ENCODE measurements around the gene C12orf76.

Gene C12orf76

DNA sequence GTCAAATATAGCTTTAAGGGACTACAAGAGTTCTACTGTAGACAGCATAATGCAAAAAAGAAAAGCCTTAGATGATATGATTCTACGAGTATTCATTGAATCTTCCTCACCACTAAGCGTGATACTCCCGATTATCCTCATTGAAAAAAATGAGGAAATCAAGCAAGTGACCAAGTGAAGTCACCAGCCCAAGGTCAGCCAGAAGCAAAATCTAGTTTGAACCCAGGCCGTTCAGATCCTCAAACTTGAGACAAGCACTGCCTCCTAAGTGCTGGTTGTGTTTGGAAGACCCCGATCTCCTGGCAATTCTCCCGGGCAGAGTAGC lies 53.0 kb downstream of the C12orf76 start:
- no peak for DNase-seq (ENCODE audit: low read depth)
- peak overlapping the region; percentile 91 for H3K4me3 ChIP-seq (replicated peaks; ENCODE audit: low read depth, low read length)

DNA sequence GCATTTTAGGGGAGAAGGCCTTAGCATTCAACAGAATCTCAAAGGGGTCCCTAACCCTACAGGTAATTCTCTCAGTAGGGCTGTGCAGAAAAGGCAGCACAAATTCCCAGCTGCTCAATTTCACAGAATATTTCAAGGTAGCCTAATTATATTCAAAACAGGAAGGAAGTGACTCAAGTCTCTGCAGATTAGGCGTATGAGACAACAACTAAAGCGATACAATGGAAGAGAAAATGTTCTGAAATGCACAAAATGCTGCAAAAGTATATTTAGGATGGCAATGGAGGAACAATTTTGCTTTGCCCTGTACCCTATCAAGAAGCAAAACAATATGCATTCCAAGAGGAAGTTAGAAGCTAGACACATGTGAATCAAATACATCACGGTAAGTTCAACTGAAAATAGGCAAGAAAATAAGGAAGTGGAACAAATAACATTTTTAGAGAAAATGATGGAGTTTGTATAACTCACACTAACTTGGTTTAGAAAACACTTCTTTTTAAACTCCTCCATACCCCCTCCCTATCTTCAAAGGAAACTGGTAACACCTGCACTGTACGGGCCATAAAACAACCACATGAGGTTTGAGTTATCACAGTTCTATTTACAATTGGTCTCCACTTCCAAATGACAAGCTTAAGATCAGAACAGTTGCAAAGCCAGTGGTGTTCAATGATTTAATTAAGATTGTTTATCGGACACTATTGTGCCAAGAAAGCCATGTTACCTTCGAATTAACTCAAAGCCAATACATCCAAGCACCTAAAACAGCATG lies 53.7 kb downstream of the C12orf76 start:
- peak; percentile 50 for DNase-seq (ENCODE audit: low read depth)
- peak overlapping the region; percentile 91 for H3K4me3 ChIP-seq (replicated peaks; ENCODE audit: low read depth, low read length)
- TF ChIP-seq, protein P1, sequence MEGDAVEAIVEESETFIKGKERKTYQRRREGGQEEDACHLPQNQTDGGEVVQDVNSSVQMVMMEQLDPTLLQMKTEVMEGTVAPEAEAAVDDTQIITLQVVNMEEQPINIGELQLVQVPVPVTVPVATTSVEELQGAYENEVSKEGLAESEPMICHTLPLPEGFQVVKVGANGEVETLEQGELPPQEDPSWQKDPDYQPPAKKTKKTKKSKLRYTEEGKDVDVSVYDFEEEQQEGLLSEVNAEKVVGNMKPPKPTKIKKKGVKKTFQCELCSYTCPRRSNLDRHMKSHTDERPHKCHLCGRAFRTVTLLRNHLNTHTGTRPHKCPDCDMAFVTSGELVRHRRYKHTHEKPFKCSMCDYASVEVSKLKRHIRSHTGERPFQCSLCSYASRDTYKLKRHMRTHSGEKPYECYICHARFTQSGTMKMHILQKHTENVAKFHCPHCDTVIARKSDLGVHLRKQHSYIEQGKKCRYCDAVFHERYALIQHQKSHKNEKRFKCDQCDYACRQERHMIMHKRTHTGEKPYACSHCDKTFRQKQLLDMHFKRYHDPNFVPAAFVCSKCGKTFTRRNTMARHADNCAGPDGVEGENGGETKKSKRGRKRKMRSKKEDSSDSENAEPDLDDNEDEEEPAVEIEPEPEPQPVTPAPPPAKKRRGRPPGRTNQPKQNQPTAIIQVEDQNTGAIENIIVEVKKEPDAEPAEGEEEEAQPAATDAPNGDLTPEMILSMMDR (IDR thresholded peaks at IDR 0.05; ENCODE audit: low read length, missing control alignments), result no peak

More for the DNA sequence above, 53.0 kb downstream of the C12orf76 start:
- TF ChIP-seq, protein P1 (IDR thresholded peaks at IDR 0.05; ENCODE audit: low read length, missing control alignments), result no peak

GRCh38 chr12:109993091-109993490 lies 55.2 kb downstream of the C12orf76 start:
- H3K4me3 ChIP-seq (replicated peaks; ENCODE audit: low read depth, low read length), result no peak overlapping the region
- TF ChIP-seq, protein P1 (IDR thresholded peaks at IDR 0.05; ENCODE audit: low read length, missing control alignments), result no peak
- DNase-seq (ENCODE audit: low read depth), result no peak

DNA sequence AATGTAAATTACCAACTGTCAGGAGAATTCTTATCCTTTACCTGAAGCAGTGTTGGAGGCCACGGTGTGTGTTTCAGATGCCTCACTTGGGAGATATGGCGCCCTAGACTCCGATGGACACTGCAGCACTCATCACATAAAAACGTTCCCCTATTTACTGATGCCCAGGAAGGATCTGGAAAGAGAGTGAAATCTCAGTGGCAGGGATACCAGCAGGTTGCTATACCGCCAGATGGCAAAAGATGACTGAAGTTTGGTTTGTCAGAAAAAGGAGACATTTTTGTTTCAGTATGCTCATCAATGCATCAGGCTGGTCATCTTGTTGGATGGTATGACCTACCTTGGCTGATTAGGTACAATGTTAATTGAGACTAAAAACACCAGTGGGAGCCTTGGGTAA lies 56.7 kb downstream of the C12orf76 start:
- TF ChIP-seq, protein P1 (IDR thresholded peaks at IDR 0.05; ENCODE audit: low read length, missing control alignments), result no peak
- H3K4me3 ChIP-seq (replicated peaks; ENCODE audit: low read depth, low read length), result no peak overlapping the region
- DNase-seq (ENCODE audit: low read depth), result no peak

Data from fibroblast of pulmonary artery (primary cell).